ENCODE measurements around the gene LRPAP1.
"Not testable (repeated sequence)": the region's sequence is repeated elsewhere in the genome, so short reads cannot be mapped to it uniquely, and the experiment has no call there.

- TF ChIP-seq CTCF (conservative IDR thresholded peaks at IDR 0.05 in 1 of 2, IDR thresholded peaks at IDR 0.05 in 1 of 2; ENCODE audit: low read depth in 1 of 2, low read length in 2 of 2); EZH2 (IDR thresholded peaks at IDR 0.05; ENCODE audit: low read length, missing control alignments): not testable (repeated sequence)
Measured at GRCh38 chr4:3562127-3562526, 29.9 kb upstream of the LRPAP1 start.

Measured in fibroblast of lung (primary cell).